NCI-H526 (cell line): ENCODE measurements around the gene RAPGEF1.

Experiments used
- DNase-seq, 2 experiments: peaks; one replicate each; lab custom pipeline; 2025; lab: John Stamatoyannopoulos, UW

The RAPGEF1 gene

GRCh38 chr9:131529597-131530545 lies 210.0 kb downstream of the RAPGEF1 start:
- DNase-seq: no peak

- no peak for DNase-seq
These were observed 210.9 kb downstream of the RAPGEF1 start for GRCh38 chr9:131528886-131529505.

DNA sequence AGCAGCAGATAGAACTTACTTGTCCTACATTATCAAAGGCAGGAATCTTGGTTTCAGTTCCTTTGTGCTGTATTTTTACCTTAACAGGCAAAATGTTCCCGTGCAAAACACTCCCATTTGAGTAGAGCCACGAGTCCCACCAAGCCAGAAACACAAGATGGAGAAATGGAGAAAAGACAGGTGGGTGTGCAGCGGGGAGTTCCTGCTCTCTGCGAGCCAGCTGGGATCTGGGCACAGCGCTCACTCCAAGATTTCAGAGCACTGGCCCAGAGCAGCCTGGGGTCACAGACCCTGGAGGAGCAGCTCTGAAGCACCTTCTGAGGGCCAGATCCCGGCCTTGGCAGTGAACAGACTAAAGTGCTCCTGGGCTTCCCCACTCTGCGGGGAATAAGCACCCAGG lies 211.7 kb downstream of the RAPGEF1 start:
- no peak for DNase-seq
